Heart left ventricle (tissue), 16 donors: Measurements from ENCODE around the gene DHCR7. TPM values are rescaled to one million over a fixed set of nuclear protein-coding genes. Genes with fewer than 3 reads are reported as not detected.

Experiments
- ATAC-seq, 4 donors: fragments of 200-7000 bp; cut with Tn5 transposase; one replicate each; pipeline ENCODE4 v1.9.1; 2020 to 2022; ENCODE audit warnings: moderate library complexity in 4 of 4, mild to moderate bottlenecking in 3 of 4, moderate number of reproducible peaks in 1 of 4
- DNase-seq, 5 donors: peaks; one replicate each; pipeline ENCODE4 v3.0.0-alpha.2; 2020
- H3K27ac ChIP-seq, 12 donors: fragments of 200-600 bp; sonication (generic) in 4 of 12; one replicate each; pipeline versions ENCODE4 v1.5.0 to v1.8.0; 2016 to 2022; ENCODE audit warnings: mild to moderate bottlenecking in 2 of 12
- H3K27me3 ChIP-seq, 9 donors: fragments of 200-600 bp; sonication (generic) in 2 of 9; one replicate each; pipeline versions ENCODE4 v1.5.1 to v1.8.0; 2016 to 2022; ENCODE audit warnings: mild to moderate bottlenecking in 3 of 9
- H3K36me3 ChIP-seq, 9 donors: fragments of 200-600 bp; sonication (generic) in 2 of 9; one replicate each; pipeline versions ENCODE4 v1.5.0 to v1.8.0; 2018 to 2022; ENCODE audit warnings: mild to moderate bottlenecking in 2 of 9
- H3K4me1 ChIP-seq, 12 donors: fragments of 200-600 bp; sonication (generic) in 4 of 12; one replicate each; pipeline versions ENCODE4 v1.5.0 to v1.8.0; 2016 to 2022; ENCODE audit warnings: mild to moderate bottlenecking in 3 of 12
- H3K4me3 ChIP-seq, 12 donors: fragments of 200-600 bp; sonication (generic) in 4 of 12; one replicate each; pipeline versions ENCODE4 v1.5.0 to v1.8.0; 2017 to 2022; ENCODE audit warnings: mild to moderate bottlenecking in 9 of 12, moderate library complexity in 4 of 12
- H3K9me3 ChIP-seq, 12 donors: fragments of 200-600 bp; sonication (generic) in 4 of 12; one replicate each; pipeline versions ENCODE4 v1.5.0 to v1.8.0; 2016 to 2022; ENCODE audit warnings: mild to moderate bottlenecking in 1 of 12
- POLR2A ChIP-seq, 2 donors: fragments of 450-650 bp; IDR thresholded peaks; one replicate each; pipeline ENCODE4 v1.6.1; 2017; ENCODE audit warnings: antibody characterized with exemption in 2 of 2, mild to moderate bottlenecking in 2 of 2, moderate library complexity in 2 of 2
- WGBS, 4 donors: extraction: QIAGEN DNeasy Blood & Tissue Kit in 2 of 4; methylation state at CpG; one replicate each; pipeline versions ENCODE4 v1.1.5 to v1.1.7; 2013 to 2018; 5-methylcytosine and 5-hydroxymethylcytosine counted together
- intact Hi-C, 10 donors: fragments of 100-400 bp; cut with DNase I; formaldehyde crosslinking; loops; one replicate each; pipeline versions ENCODE4 v1.11.1 to v1.14.2; 2022
- polyA plus RNA-seq, 2 donors: library from polyadenylated mRNA; stranded (reverse); fragments of 200-250 nt; gene quantifications; one replicate each; pipeline ENCODE4 v1.2.3, GENCODE V29; 2013
- total RNA-seq, 9 donors: library from RNA; depleted of rRNA in 2 of 9; stranded (reverse); fragments of >200 nt in 2 of 9; fragmentation: NEBNext Ultra II Directional in 3 of 9; extraction: Animal tissue kit (Norgen Biotek cat#: 25700) in 3 of 9; gene quantifications; one replicate each; pipeline versions ENCODE4 v1.1.0 to v1.2.4, GENCODE V29; 2016 to 2023
- TF ChIP-seq, protein P1 (sequence below), 12 donors: fragments of 200-600 bp; sonication (generic) in 4 of 12; IDR thresholded peaks; one replicate each; pipeline versions ENCODE4 v1.5.0 to v1.8.0; 2018 to 2022; ENCODE audit warnings: antibody characterized with exemption in 12 of 12, mild to moderate bottlenecking in 5 of 12
- donor health status: ischemic (EF 13 %, LVEDD 7.1; RV severe dilation, severe dysfunction).
- donor health status: healthy with polysubstance abuse.
- donor health status: DM: no; HTN: yes; CAD: no.
- donor health status: DM: no; HTN: no; CAD: no.
- donor health status: ischemic (EF 25% LVEDD 6.9; RV normal size, moderate dysfunction).
- donor health status: ischemic (EF 25% LVEDD 5.7; RV mildly dilated, moderate dysfunction).
- donor health status: healthy.
- donor health status: DM: yes; HTN: yes; CAD: no.
- donor health status: ischemic (EF 35%, LVEDD 5.7; RV mildly dilated, moderate dysfunction).
- donor health status: nonischemic (EF 11% LVEDD 7.7; RV severe dilation, severe dysfunction).
- donor health status: DM: yes; HTN: yes; CAD: no.
- donor health status: PGD.
- donor health status: ischemic (EF 29% LVEDD 5.4; RV normal size, mild dysfunction).
- donor health status: nonischemic (EF 23%, LVEDD 6.1; RV moderate dilation, normal function).

Gene DHCR7
- total and polyA plus RNA-seq, 11 donors, result 12.6 to 44.5 (median 25.8) TPM

DNA sequence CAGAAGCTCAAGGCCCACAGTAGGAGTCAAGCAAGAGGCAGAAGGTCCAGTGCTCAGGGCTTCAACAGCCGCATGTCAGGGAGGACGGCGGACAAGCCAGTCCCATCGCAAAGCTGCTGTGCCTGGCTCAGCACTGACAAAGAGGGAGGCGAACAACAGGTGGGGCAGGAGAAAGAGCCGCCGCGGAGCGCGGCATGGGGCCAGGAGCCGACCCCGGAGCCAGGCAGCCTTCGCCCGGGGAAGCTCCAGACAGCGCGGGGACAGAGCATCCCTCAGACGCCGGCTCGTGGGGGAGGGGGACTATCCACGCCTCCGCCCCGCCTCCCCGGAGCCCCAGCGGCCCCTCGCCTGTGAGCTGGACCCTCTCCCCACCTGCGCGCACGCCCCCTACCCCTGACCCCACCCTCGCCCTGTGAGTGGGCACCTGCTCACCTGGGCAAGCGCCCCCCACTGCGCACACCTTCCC, 369 bp downstream of the DHCR7 start:
- H3K4me3 ChIP-seq, result peak overlapping the region; percentile 59 to 98 (median 83)
- TF ChIP-seq, protein P1, sequence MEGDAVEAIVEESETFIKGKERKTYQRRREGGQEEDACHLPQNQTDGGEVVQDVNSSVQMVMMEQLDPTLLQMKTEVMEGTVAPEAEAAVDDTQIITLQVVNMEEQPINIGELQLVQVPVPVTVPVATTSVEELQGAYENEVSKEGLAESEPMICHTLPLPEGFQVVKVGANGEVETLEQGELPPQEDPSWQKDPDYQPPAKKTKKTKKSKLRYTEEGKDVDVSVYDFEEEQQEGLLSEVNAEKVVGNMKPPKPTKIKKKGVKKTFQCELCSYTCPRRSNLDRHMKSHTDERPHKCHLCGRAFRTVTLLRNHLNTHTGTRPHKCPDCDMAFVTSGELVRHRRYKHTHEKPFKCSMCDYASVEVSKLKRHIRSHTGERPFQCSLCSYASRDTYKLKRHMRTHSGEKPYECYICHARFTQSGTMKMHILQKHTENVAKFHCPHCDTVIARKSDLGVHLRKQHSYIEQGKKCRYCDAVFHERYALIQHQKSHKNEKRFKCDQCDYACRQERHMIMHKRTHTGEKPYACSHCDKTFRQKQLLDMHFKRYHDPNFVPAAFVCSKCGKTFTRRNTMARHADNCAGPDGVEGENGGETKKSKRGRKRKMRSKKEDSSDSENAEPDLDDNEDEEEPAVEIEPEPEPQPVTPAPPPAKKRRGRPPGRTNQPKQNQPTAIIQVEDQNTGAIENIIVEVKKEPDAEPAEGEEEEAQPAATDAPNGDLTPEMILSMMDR (IDR thresholded peaks at IDR 0.05), result no peak
- TF ChIP-seq POLR2A (IDR thresholded peaks at IDR 0.05), result no peak
- peaks cover 0 to 20% (median 15%) of the 10 kb centered on the region in 9 donors for H3K36me3 ChIP-seq
- intact Hi-C loops, result no loop called here
- peak overlapping the region; percentile 37 to 78 (median 56) for H3K27ac ChIP-seq
- peaks cover 0 to 42% (median 18%) of the 10 kb centered on the region in 12 donors for H3K4me1 ChIP-seq
- H3K9me3 ChIP-seq, result peaks cover 0 to 6% (median 0%) of the 10 kb centered on the region in 12 donors
- no peaks in the 10 kb centered on the region for H3K27me3 ChIP-seq
- WGBS, 4 donors, result 0 to 2% (median 1%) methylated on average over 12 to 31 of the region's 31 CpGs
- peak in 3 of 5 donors; percentile 51 to 58 (median 53) for DNase-seq
- ATAC-seq, result peak in 2 of 4 donors; percentile 33 to 40

DNA sequence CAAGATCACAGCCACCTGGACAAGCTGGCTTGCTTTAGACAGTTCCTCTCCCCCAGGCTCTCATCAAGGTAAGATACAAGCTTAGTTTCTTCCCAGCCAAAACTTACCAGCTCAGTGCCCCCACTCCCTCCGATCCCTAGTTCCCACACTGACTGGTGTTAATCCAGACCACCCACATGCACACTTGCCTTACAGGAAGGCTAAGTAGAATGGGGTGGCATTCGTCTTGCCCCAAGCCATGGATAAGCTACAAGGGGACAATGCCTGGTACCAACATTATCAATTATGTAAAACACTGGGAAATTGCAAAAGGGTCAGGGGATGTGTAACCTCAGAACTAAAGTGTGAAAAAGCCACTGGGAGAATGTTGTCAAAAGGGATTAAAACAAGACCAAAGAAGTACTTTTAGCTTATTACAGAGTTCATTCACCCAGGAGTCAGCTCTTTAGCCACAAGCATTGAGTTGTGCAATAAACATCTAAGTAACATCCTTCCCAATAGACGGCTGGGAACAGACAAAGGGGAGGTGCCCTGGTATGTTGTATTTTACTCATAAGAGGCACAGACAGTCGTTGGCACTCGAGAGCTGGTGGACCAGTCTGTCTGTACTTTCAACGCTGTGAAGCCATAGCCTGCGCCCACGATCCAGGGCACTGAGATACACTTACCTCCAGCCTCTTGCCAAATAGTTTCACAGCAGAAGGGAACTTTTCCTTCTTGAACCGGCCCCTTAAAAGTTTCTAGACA, 1.1 kb downstream of the DHCR7 start:
- peak in 1 of 5 donors; percentile 20 for DNase-seq
- H3K36me3 ChIP-seq, result peaks cover 0 to 26% (median 17%) of the 10 kb centered on the region in 9 donors
- WGBS, 4 donors, result 58 to 64% (median 61%) methylated on average over 9 of the region's 9 CpGs
- no peaks in the 10 kb centered on the region for H3K27me3 ChIP-seq
- TF ChIP-seq, protein P1 (IDR thresholded peaks at IDR 0.05), result no peak
- no peak for TF ChIP-seq POLR2A (IDR thresholded peaks at IDR 0.05)
- ATAC-seq, result no peak
- intact Hi-C loops, result no loop called here
- H3K4me1 ChIP-seq, result peaks cover 0 to 37% (median 16%) of the 10 kb centered on the region in 12 donors
- peak overlapping the region in 7 of 12 donors; percentile 41 to 78 (median 58) for H3K27ac ChIP-seq
- H3K4me3 ChIP-seq, result peak overlapping the region in 10 of 12 donors; percentile 59 to 98 (median 80)
- peaks cover 0 to 6% (median 0%) of the 10 kb centered on the region in 12 donors for H3K9me3 ChIP-seq

DNA sequence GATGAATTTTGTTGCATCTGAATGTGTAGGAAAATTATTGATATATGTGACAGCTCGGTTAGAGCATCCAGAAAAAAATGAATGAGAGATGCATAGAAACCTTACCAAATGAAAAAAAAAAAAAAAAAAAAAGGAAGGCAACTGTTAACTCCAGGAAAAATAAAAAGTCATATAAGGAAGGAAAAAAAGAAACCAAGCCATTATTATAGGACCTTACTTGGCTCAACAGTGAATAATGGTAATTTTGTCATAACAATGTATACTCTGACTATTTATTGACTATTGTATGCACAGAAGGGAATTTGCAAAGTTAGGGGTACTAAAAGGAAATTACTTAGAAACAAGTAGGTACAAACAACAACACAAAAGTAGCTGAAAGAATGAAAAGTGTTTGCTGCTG, 2.0 kb downstream of the DHCR7 start:
- 96 to 100% (median 97%) methylated on average over 1 of the region's 1 CpG for WGBS, 4 donors
- DNase-seq, result no peak
- Histone ChIP-seq H3K9me3 (peaks cover 0 to 6% (median 0%) of the 10 kb centered on the region in 12 donors), H3K4me3 (no peak overlapping the region), H3K27me3 (no peaks in the 10 kb centered on the region), H3K36me3 (peaks cover 0 to 35% (median 17%) of the 10 kb centered on the region in 9 donors), H3K27ac (no peak overlapping the region), H3K4me1 (peaks cover 0 to 31% (median 11%) of the 10 kb centered on the region in 12 donors)
- ATAC-seq, result no peak
- intact Hi-C loops, result no loop called here
- TF ChIP-seq, protein P1 (IDR thresholded peaks at IDR 0.05), result no peak
- TF ChIP-seq POLR2A (IDR thresholded peaks at IDR 0.05), result no peak

DNA sequence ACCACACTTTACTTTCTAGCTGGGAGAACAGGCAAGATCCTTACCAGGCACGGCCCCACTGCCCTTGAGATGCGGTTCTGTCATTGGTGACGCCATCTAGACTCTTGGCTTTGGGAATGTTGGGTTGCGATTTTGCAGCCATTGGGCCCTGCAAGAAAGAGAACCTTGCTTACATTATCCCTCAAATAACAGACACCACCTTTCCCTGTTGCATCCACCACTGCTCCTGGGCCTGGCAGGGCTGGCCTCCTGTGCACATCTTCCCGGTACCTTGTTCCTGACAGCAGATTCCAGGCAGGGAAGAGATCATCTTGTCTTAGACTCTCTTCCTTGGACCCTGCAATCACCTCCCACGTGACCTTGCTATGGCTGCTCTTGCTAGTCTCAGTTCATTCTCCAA, 3.4 kb downstream of the DHCR7 start:
- H3K4me3 ChIP-seq, result no peak overlapping the region
- H3K4me1 ChIP-seq, result peaks cover 0 to 28% (median 11%) of the 10 kb centered on the region in 12 donors
- H3K9me3 ChIP-seq, result peaks cover 0 to 6% (median 0%) of the 10 kb centered on the region in 12 donors
- 95 to 98% (median 97%) methylated on average over 6 of the region's 6 CpGs for WGBS, 4 donors
- intact Hi-C loops, result no loop called here
- no peaks in the 10 kb centered on the region for H3K27me3 ChIP-seq
- TF ChIP-seq POLR2A (IDR thresholded peaks at IDR 0.05), result no peak
- TF ChIP-seq, protein P1 (IDR thresholded peaks at IDR 0.05), result no peak
- ATAC-seq (no peak), DNase-seq (no peak)
- H3K27ac ChIP-seq, result no peak overlapping the region
- peaks cover 0 to 45% (median 18%) of the 10 kb centered on the region in 9 donors for H3K36me3 ChIP-seq
